ENCODE measurements around the gene COA8.

The COA8 gene

GRCh38 chr14:103627073-103628025, 64.6 kb downstream of the COA8 start:
- no peak for DNase-seq

GRCh38 chr14:103628221-103628683, 65.5 kb downstream of the COA8 start:
- no peak for DNase-seq

- peak; percentile 86 for DNase-seq
Observed at GRCh38 chr14:103628684-103629502, 66.1 kb downstream of the COA8 start, which contains the start of gene KLC1. Gene KLC1, plus strand, starts transcription at chr14:103629211. Its CDS starts 25,354 bp downstream, at chr14:103654565.

GRCh38 chr14:103629503-103630121, 66.9 kb downstream of the COA8 start:
- peak; percentile 39 for DNase-seq

- no peak for DNase-seq
Observed at GRCh38 chr14:103630364-103631108, 67.8 kb downstream of the COA8 start.

- no peak for DNase-seq
Observed at GRCh38 chr14:103633391-103633790, 70.6 kb downstream of the COA8 start.

GRCh38 chr14:103634156-103634555, 71.4 kb downstream of the COA8 start:
- no peak for DNase-seq

- no peak for DNase-seq
Observed at GRCh38 chr14:103638594-103638993, 75.8 kb downstream of the COA8 start.
